HepG2 (cell line): ENCODE measurements around the gene SOCS7. TPM values are rescaled to one million over a fixed set of nuclear protein-coding genes. Genes with fewer than 3 reads are reported as not detected.
A peak's percentile ranks its signal among the peaks of the same experiment; 100 is the strongest.

Experiments
- CSRNP2 ChIP-seq: sonication (generic); formaldehyde crosslinking; conservative IDR thresholded peaks from 2 replicates; pipeline ENCODE4 v1.8.0; 2022; ENCODE audit warnings: low read depth, missing genetic modification reagents
- FOSL2 ChIP-seq: sonication (generic); formaldehyde crosslinking; IDR thresholded peaks from 2 replicates; pipeline ENCODE4 v1.4.0; 2020; ENCODE audit warnings: missing genetic modification reagents
- MAFG ChIP-seq: sonication (generic); formaldehyde crosslinking; IDR thresholded peaks from 2 replicates; pipeline ENCODE4 v1.5.1; 2020; ENCODE audit warnings: mild to moderate bottlenecking, missing genetic modification reagents
- MBD4 ChIP-seq: IDR thresholded peaks from 2 replicates; pipeline ENCODE4 v1.6.1; 2012; ENCODE audit warnings: low read length, inconsistent platforms, borderline replicate concordance
- MIXL1 ChIP-seq: IDR thresholded peaks from 2 replicates; pipeline ENCODE4 v1.6.1; 2016
- PAF1 ChIP-seq: IDR thresholded peaks from 2 replicates; pipeline ENCODE4 v1.6.1; 2016; ENCODE audit warnings: missing genetic modification reagents, missing compliant biosample characterization
- PHB2 ChIP-seq: fragments of 450-650 bp; IDR thresholded peaks from 2 replicates; pipeline ENCODE4 v1.6.1; 2018; ENCODE audit not compliant: partially characterized antibody
- PLRG1 ChIP-seq: fragments of 450-650 bp; conservative IDR thresholded peaks from 2 replicates; pipeline ENCODE4 v1.6.1; 2016
- RARA ChIP-seq: IDR thresholded peaks from 2 replicates; pipeline ENCODE4 v1.6.1; 2016; ENCODE audit warnings: missing genetic modification reagents, missing compliant biosample characterization
- SMARCC2 ChIP-seq: fragments of 450-650 bp; IDR thresholded peaks from 2 replicates; pipeline ENCODE4 v1.6.1; 2017; ENCODE audit warnings: antibody characterized with exemption, mild to moderate bottlenecking
- ZNF646 ChIP-seq: sonication (generic); formaldehyde crosslinking; IDR thresholded peaks from 2 replicates; pipeline ENCODE4 v1.9.0; 2021; ENCODE audit warnings: mild to moderate bottlenecking, missing genetic modification reagents
- ZNF7 ChIP-seq: IDR thresholded peaks from 2 replicates; pipeline ENCODE4 v1.6.1; 2016; ENCODE audit warnings: missing biosample characterization, missing genetic modification reagents
- ZNF709 ChIP-seq: sonication (generic); formaldehyde crosslinking; IDR thresholded peaks from 2 replicates; pipeline ENCODE4 v1.5.0; 2020; ENCODE audit warnings: mild to moderate bottlenecking, missing genetic modification reagents
- ZNF788 ChIP-seq: sonication (generic); formaldehyde crosslinking; IDR thresholded peaks from 2 replicates; pipeline ENCODE4 v1.5.0; 2020; ENCODE audit warnings: mild to moderate bottlenecking, missing genetic modification reagents, borderline replicate concordance
- ZNF816 ChIP-seq: sonication (generic); formaldehyde crosslinking; IDR thresholded peaks from 2 replicates; pipeline ENCODE4 v1.8.0; 2022; ENCODE audit warnings: missing genetic modification reagents, mild to moderate bottlenecking, borderline replicate concordance
- polyA plus RNA-seq, 8 experiments: library from polyadenylated mRNA; depleted of rRNA in 3 of 8; stranded (reverse) in 7 of 8; unstranded in 1 of 8; fragments of >200 nt; fragmentation: Illumina TruSeq in 4 of 8; extraction: Trizol in 4 of 8; gene quantifications; 2 replicates each; pipeline versions ENCODE4 v1.2.1 to v1.2.3, GENCODE V29; 2011 to 2016; ENCODE audit warnings: low read depth in 4 of 8, missing spikeins in 1 of 8, mixed read lengths in 1 of 8; ENCODE audit not compliant: insufficient read depth in 1 of 8
- total RNA-seq, 5 experiments: library from RNA; depleted of rRNA; stranded (reverse); fragments of >200 nt; fragmentation: Illumina TruSeq; extraction: Trizol; gene quantifications; 2 replicates each; pipeline ENCODE4 v1.2.3, GENCODE V29; 2016; ENCODE audit warnings: low read depth in 1 of 5
- TF ChIP-seq, protein P1 (sequence below): sonication (generic); formaldehyde crosslinking; IDR thresholded peaks from 2 replicates; pipeline ENCODE4 v1.8.1; 2023; ENCODE audit warnings: missing genetic modification reagents, inconsistent platforms, borderline replicate concordance
- TF ChIP-seq, protein P2 (sequence below), 2 experiments: sonication (generic) in 1 of 2; formaldehyde crosslinking in 1 of 2; IDR thresholded peaks; 2 replicates each; pipeline versions ENCODE4 v1.4.0 to v1.6.1; 2018 to 2020; ENCODE audit warnings: missing genetic modification reagents in 2 of 2, borderline replicate concordance in 1 of 2, low read depth in 1 of 2, mild to moderate bottlenecking in 1 of 2, missing biosample characterization in 1 of 2

The SOCS7 gene
- total and polyA plus RNA-seq, 2 of the 13 experiments (the other 11 are each of a cell fraction or from before 2014, with no cell fraction given), result 19.2 to 24.2 TPM

- TF ChIP-seq MBD4 (no peak), PAF1 (CRISPR knock-in tag) (no peak), ZNF7 (no peak; the same call in 1 of the 2 replicates), MAFG (CRISPR knock-in tag) (no peak), SMARCC2 (no peak), FOSL2 (CRISPR knock-in tag) (no peak), CSRNP2 (no peak), MIXL1 (CRISPR knock-in tag) (no peak), ZNF646 (CRISPR knock-in tag) (no peak), RARA (CRISPR knock-in tag) (no peak), PHB2 (no peak), ZNF816 (CRISPR knock-in tag) (0 out of 2 replicates have a peak, but pooled peaks have one; percentile 18), ZNF709 (CRISPR knock-in tag) (no peak; the same call in 1 of the 2 replicates), ZNF788 (CRISPR knock-in tag) (no peak), PLRG1 (no peak)
- TF ChIP-seq, protein P1, sequence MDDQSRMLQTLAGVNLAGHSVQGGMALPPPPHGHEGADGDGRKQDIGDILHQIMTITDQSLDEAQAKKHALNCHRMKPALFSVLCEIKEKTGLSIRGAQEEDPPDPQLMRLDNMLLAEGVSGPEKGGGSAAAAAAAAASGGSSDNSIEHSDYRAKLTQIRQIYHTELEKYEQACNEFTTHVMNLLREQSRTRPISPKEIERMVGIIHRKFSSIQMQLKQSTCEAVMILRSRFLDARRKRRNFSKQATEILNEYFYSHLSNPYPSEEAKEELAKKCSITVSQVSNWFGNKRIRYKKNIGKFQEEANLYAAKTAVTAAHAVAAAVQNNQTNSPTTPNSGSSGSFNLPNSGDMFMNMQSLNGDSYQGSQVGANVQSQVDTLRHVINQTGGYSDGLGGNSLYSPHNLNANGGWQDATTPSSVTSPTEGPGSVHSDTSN, result no peak
- TF ChIP-seq, protein P2, sequence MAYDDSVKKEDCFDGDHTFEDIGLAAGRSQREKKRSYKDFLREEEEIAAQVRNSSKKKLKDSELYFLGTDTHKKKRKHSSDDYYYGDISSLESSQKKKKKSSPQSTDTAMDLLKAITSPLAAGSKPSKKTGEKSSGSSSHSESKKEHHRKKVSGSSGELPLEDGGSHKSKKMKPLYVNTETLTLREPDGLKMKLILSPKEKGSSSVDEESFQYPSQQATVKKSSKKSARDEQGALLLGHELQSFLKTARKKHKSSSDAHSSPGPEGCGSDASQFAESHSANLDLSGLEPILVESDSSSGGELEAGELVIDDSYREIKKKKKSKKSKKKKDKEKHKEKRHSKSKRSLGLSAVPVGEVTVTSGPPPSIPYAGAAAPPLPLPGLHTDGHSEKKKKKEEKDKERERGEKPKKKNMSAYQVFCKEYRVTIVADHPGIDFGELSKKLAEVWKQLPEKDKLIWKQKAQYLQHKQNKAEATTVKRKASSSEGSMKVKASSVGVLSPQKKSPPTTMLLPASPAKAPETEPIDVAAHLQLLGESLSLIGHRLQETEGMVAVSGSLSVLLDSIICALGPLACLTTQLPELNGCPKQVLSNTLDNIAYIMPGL (CRISPR knock-in tag; IDR thresholded peaks at IDR 0.05; ENCODE audit: borderline replicate concordance in 1 of 2, low read depth in 1 of 2), result peak; percentile 33 to 54; a peak in 2 of 4 replicates
Observed at GRCh38 chr17:38352245-38353085, 821 bp downstream of the SOCS7 start (continued).
